NOMO-1 (cell line): ENCODE measurements around the gene SLC18A3.

Source experiments
- DNase-seq, 2 experiments: peaks; one replicate each; lab custom pipeline; 2025; ENCODE audit not compliant: unreplicated experiment in 2 of 2; lab: John Stamatoyannopoulos, UW

The SLC18A3 gene

GRCh38 chr10:49647985-49648795, 38.1 kb downstream of the SLC18A3 start:
- DNase-seq = no peak

DNA sequence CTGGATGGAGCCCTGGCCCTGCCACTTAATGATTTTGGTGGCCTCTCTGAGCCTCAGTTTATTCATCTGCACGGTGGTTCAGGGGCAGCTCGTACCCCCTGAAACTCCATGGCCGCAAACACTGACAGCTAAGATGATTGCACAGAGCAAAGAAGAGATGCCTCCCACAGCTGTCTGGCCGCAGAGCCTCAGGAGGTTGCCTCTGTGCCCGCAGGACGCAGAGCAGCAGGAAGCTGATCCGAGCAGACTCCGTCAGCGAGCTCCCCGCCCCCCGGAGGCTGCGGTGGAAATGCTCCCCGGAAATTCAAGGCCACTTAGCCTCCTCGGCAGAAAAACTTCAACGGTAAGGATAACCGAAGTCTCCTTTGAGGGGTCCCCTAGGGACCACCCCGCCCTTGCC, 39.2 kb downstream of the SLC18A3 start:
- no peak for DNase-seq

DNA sequence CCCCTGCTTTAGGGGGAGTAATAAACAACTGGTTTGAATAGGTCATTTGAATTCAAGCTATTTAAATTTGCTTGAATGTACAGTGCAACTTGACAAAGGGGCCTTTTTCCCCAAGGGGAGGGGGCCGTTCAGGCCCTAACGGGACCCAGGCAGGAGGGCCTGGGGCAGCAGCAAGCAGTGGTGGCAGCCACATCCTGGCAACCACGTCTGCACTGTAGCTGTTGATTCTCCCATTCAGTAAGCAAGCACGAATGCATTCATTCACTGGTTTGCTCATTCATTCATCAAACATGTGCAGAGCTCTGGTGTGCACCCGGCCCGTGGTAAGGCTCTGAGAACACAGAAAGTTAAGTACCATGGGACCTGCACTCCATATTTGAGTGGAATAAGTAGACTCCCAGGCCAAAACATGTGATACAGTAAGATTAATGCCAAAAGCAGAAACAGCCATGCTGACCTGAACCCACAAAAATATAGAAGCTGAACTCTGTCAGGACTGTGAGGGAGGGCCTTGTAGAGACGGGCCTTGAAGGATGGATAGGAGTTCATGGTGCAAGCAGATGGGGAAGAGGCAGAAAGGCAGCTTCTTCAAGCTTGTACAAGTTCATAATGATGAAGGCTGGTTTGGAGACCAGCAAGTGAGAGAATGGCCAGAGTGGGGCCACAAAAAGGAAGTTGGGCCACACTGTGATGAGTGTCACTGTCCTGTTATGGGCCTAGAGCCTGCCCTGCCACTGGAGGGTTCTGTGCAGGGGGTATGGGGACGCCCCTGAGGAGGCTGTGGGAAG, 40.0 kb downstream of the SLC18A3 start:
- no peak for DNase-seq

- no peak for DNase-seq
Observed at GRCh38 chr10:49650724-49651034, 40.6 kb downstream of the SLC18A3 start.

GRCh38 chr10:49651039-49651835, 41.1 kb downstream of the SLC18A3 start:
- DNase-seq = no peak

DNA sequence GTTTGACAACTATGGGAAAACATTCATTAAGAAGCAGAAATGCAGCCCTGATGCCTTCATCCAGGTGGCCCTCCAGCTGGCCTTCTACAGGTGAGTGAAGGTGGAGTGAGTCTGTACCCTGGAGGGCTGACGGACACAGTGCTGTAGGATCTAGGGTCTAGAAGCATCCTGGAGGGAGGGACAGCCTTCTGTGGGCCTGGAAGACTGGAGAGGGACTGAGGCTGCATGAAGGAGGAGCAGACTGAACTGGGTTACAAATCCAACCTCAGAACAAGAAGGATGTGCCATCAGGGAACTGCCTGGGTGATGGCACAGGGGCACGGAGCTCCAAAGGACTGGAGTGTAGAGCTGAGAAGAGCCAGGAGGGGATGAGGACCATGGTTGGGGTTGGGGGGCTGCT, 41.8 kb downstream of the SLC18A3 start:
- no peak for DNase-seq

DNA sequence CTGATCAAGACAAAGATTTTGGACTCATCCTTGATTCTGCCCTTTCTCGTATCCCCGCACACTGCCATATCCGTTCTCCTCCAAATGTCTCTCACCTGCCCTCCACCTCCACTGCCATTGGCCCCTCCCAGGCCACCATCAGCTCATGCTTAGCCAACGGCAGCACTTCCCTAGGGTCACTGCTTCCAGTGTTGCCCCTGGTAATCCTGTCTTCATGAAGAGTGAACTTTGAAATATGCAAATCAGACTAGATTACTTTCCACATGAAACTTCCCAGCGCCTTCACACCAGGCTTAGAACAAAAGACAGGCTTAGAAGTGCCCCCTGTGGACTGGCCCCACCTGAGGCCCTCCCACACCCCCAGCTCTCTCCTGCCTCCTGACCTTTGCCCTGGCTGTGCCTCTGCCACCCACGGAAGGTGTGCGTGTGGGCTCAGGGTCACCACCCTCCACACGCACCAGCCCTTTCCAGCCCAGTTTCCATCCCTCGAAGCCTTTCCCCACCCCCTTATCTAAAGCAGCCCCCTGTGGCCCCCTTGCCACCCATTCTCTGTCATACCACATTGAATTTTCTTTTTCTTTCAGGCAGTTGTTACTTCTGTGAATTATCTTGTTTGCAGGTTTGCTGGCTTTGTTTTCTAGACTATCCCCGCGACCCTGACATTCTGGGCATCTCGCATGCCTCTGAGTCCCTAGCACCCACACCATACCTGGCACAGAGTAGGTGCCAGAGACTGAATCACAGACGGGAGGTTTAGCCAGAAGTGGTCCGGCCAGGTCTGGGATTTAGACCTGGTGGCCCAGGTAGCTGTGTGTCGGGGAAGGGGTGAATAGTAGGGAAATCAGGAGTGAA, 42.5 kb downstream of the SLC18A3 start:
- DNase-seq = no peak

DNA sequence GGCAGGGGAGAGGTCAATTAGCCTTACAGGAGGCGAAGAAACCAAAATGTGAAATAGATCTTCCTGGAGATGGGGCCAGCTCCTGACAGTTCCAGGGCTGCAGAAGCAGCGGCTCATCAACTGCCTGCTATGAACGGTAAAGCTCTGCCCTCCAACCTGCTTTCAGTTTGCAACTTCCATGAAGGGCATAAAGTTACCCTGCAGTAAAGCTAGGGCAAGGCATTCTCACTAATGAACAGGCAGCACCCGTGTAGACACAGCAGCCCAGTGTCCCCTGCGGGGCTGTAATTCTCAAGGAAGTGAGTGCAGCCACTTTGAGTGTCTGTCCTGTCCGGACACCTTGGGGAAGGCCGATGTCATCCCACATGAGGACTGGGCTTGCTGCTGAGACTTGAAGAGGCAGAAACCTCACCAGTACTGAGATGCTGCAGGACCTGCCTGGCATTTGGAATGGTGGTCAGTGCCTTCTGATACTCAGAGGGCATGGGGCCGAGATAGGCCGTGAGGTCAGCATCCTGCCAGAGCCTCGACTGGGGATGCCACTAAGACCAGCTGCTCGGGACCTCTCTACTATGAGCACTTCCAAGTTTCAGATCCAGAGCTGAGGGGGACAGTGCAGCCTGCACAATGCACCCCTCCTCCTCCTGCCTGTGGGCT, 43.3 kb downstream of the SLC18A3 start:
- DNase-seq = no peak

- DNase-seq = no peak
Observed at GRCh38 chr10:49654036-49654693, 44.1 kb downstream of the SLC18A3 start.

DNA sequence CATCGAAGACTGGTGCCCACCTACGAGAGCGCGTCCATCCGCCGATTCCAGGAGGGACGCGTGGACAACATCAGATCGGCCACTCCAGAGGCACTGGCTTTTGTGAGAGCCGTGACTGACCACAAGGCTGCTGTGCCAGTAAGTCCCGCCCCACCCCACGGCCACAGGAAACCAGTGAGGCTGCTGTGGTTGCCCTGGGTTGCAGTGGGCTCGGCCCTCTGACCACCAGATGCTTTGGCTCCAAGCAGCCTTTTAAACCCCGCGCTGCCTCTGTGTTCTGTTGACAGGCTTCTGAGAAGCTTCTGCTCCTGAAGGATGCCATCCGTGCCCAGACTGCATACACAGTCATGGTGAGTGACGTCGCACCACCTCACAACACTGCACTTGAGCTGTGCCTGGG, 45.0 kb downstream of the SLC18A3 start:
- no peak for DNase-seq

DNA sequence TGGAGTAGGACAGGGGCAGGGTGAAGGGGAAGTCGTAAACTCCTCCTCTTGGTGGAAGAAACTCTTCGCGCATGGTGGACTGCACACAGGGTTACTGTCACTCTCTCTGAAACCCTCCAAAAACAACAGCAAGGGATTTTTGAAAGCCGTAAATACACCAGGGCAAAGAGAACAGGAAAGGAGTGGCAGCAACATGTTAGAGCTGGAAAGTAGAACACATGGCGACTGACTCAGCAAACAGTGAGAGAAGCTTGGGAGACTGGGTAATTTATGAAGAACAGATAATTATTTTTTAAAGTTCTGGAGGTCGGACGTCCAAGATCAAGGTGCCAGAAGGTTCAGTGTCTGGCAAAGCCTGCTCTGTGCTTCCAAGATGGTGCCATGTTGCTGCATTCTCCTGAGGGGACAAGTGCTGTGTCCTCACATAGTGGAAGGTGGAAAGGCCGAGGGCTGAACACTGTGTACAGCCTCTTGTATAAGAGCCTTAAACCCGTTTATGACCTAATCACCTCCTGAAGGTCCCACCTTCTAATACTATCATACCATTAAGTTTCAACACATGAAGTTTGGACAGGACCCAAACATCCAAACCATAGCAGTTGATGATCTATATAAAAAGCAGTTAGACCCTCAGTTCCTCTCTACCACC, 46.9 kb downstream of the SLC18A3 start:
- DNase-seq = no peak

DNA sequence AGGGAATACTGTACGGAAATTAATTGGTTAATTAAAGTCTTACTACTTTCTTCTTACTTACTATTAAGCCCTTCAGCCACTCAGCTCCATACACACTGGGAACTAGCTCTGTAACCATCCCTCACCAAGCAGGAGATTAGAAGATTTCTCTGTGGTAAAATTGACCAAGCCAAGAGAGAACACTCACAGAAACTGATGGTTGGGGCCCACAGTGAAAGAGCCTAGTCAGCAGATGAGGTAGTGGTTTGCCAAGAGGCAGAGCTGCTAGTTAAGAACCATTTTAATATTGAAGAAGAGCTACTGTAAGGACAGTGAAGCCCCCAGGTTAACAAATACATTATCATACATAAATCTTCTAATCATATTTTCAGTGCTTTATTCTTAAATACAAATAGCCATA, 47.5 kb downstream of the SLC18A3 start:
- DNase-seq = no peak

DNA sequence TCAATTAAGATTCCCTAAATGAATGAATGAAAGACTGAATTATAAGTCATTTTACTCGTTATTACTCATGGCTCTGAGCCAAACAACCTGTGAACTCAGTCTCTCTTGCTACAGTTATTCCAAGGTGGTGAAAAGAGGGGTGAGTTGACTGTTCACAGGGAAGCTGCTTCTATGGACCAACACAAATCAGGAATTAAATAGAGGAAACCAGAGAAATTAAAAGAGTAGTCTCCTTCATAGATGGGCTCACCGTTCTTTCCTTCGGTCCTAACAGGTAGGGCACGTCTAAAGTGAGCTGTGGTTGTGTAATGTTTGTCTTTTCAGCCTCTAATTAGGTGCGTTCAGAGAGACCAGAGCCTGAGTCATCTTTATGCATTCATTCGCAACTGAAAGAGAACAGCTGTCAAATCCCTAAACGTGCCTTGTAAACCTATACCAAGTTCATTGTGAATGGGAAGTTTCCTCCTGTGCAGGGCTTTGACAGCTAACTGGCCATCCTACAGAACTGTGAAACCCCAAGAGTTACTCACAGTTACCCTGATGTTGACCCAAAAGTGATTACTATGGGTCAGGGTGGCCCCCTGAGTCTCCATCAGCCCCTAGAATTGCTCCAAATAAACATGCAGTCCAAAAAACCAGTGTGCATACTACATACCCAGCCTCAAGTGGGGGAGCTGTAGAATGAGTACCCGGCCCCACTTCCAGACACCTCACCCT, 51.2 kb downstream of the SLC18A3 start:
- DNase-seq = no peak
